IMR-90 (cell line): Measurements from ENCODE around the gene GLYAT.

Source experiments
- BHLHE40 ChIP-seq: fragments of 150-350 bp; IDR thresholded peaks from 2 replicates; pipeline ENCODE4 v1.6.1; 2016; ENCODE audit warnings: mild to moderate bottlenecking, low read depth, low read length
- CEBPB ChIP-seq: IDR thresholded peaks from 2 replicates; pipeline ENCODE4 v1.6.1; 2012; ENCODE audit warnings: low read depth, low read length, improper control_type of control experiment
- MAZ ChIP-seq: IDR thresholded peaks from 2 replicates; pipeline ENCODE4 v1.6.1; 2012; ENCODE audit warnings: low read depth, mild to moderate bottlenecking, low read length, improper control_type of control experiment, moderate library complexity, borderline replicate concordance
- MXI1 ChIP-seq: IDR thresholded peaks from 2 replicates; pipeline ENCODE4 v1.6.1; 2012; ENCODE audit warnings: low read depth, mild to moderate bottlenecking, low read length, moderate library complexity, borderline replicate concordance
- NFE2L2 ChIP-seq: fragments of 150-350 bp; IDR thresholded peaks from 2 replicates; pipeline ENCODE4 v1.6.1; 2016; ENCODE audit warnings: low read depth, mild to moderate bottlenecking, low read length
- POLR2A ChIP-seq: IDR thresholded peaks from 2 replicates; pipeline ENCODE4 v1.6.1; 2012; ENCODE audit warnings: mild to moderate bottlenecking, low read depth, low read length
- RAD21 ChIP-seq: IDR thresholded peaks from 2 replicates; pipeline ENCODE4 v1.6.1; 2012; ENCODE audit warnings: low read length, improper control_type of control experiment
- RCOR1 ChIP-seq: IDR thresholded peaks from 2 replicates; pipeline ENCODE4 v1.6.1; 2012; ENCODE audit warnings: mild to moderate bottlenecking, low read length, improper control_type of control experiment; ENCODE audit not compliant: insufficient replicate concordance
- RFX5 ChIP-seq: IDR thresholded peaks from 2 replicates; pipeline ENCODE4 v1.8.0; 2012; ENCODE audit warnings: low read depth, mild to moderate bottlenecking, low read length, moderate library complexity
- SMC3 ChIP-seq: fragments of 150-350 bp; IDR thresholded peaks from 2 replicates; pipeline ENCODE4 v1.6.1; 2016; ENCODE audit warnings: low read depth, mild to moderate bottlenecking, antibody characterized with exemption, low read length, moderate library complexity
- TF ChIP-seq, protein P1 (sequence below): fragments of 150-350 bp; IDR thresholded peaks from 2 replicates; pipeline ENCODE4 v1.6.1; 2016; ENCODE audit warnings: low read depth, mild to moderate bottlenecking, low read length, moderate library complexity, borderline replicate concordance
- TF ChIP-seq, protein P2 (sequence below): conservative IDR thresholded peaks from 2 replicates; pipeline ENCODE4 v1.5.1; 2012; ENCODE audit warnings: mild to moderate bottlenecking, low read depth, low read length, improper control_type of control experiment
- TF ChIP-seq, protein P3 (sequence below): fragments of 150-350 bp; IDR thresholded peaks from 2 replicates; pipeline ENCODE4 v1.6.1; 2017; ENCODE audit warnings: mild to moderate bottlenecking, antibody characterized with exemption, low read length, low read depth

DNA sequence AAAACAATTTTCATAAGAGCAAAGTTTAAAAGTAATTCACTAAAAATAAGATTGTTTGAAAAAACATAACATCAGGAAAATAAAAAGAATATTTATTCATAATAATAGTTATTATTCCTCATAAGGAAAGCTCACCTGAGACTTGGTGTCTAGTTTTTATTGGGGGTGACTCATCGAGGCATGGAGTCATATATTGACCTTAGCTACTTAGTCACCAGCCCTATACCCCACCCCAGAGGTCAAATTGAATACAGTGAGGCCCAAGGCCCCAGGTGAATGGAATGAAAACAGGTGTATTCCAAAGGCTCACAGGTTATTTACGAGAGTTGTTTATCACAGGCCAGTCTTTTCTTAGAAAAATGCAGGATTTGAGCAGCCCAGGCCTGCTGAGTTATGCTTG, 72.3 kb downstream of the GLYAT start:
- TF ChIP-seq BHLHE40: no peak
- TF ChIP-seq, protein P1, sequence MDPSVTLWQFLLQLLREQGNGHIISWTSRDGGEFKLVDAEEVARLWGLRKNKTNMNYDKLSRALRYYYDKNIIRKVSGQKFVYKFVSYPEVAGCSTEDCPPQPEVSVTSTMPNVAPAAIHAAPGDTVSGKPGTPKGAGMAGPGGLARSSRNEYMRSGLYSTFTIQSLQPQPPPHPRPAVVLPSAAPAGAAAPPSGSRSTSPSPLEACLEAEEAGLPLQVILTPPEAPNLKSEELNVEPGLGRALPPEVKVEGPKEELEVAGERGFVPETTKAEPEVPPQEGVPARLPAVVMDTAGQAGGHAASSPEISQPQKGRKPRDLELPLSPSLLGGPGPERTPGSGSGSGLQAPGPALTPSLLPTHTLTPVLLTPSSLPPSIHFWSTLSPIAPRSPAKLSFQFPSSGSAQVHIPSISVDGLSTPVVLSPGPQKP: no peak
- TF ChIP-seq, protein P2, sequence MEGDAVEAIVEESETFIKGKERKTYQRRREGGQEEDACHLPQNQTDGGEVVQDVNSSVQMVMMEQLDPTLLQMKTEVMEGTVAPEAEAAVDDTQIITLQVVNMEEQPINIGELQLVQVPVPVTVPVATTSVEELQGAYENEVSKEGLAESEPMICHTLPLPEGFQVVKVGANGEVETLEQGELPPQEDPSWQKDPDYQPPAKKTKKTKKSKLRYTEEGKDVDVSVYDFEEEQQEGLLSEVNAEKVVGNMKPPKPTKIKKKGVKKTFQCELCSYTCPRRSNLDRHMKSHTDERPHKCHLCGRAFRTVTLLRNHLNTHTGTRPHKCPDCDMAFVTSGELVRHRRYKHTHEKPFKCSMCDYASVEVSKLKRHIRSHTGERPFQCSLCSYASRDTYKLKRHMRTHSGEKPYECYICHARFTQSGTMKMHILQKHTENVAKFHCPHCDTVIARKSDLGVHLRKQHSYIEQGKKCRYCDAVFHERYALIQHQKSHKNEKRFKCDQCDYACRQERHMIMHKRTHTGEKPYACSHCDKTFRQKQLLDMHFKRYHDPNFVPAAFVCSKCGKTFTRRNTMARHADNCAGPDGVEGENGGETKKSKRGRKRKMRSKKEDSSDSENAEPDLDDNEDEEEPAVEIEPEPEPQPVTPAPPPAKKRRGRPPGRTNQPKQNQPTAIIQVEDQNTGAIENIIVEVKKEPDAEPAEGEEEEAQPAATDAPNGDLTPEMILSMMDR: no peak
- no peak for TF ChIP-seq RAD21
- TF ChIP-seq POLR2A: no peak
- TF ChIP-seq RFX5: no peak
- TF ChIP-seq MAZ: no peak
- no peak for TF ChIP-seq MXI1
- no peak for TF ChIP-seq RCOR1
- no peak for TF ChIP-seq SMC3
- TF ChIP-seq, protein P3, sequence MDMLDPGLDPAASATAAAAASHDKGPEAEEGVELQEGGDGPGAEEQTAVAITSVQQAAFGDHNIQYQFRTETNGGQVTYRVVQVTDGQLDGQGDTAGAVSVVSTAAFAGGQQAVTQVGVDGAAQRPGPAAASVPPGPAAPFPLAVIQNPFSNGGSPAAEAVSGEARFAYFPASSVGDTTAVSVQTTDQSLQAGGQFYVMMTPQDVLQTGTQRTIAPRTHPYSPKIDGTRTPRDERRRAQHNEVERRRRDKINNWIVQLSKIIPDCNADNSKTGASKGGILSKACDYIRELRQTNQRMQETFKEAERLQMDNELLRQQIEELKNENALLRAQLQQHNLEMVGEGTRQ: no peak
- TF ChIP-seq NFE2L2: no peak
- TF ChIP-seq CEBPB: no peak
